ENCODE data around the gene TMEM37.
"Not testable (repeated sequence)": the region's sequence is repeated elsewhere in the genome, so short reads cannot be mapped to it uniquely, and the experiment has no call there.

The TMEM37 gene

GRCh38 chr2:119431155-119431975 lies at the start of gene TMEM37:
TMEM37 (plus strand) TSS chr2:119431854; CDS start chr2:119431904, 50 bp downstream.
- DNase-seq = no peak

DNA sequence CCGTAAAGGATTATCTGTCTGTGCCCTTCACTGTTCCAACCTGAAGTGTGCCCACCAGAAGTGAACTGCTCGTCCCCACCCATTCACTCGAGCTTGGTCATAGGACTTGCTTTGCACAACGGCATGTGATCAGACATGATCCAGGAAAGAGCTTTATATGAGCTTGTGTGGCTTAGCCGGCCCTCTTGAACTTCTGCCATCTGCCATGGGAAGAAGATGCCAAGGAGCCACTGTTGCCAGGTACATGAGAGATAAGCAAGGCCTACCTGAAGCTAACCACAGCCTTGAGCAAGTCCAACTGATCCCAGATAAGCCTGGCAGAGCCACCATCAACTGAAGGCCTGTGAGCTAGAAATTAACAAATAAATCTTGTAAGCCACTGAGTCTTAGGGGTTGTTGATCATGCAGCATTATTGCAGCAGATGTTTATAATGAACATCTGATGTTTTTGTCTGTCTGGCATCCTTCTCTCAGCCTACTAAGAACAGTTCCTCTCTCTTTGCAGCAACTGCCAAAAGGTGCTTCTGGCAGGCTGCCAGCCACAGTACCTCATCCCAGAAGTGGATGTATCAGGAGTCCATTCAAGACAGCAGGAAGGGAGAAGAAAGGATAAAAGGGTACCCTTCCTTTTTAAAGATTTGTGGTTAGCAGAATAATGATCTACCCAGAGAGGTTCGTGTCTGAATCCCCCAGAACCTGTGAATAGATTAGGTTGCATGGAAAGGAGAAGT lies 48.1 kb upstream of the TMEM37 start:
- DNase-seq = no peak

- no peak for DNase-seq
These were observed 46.7 kb upstream of the TMEM37 start for GRCh38 chr2:119384971-119385370.

DNA sequence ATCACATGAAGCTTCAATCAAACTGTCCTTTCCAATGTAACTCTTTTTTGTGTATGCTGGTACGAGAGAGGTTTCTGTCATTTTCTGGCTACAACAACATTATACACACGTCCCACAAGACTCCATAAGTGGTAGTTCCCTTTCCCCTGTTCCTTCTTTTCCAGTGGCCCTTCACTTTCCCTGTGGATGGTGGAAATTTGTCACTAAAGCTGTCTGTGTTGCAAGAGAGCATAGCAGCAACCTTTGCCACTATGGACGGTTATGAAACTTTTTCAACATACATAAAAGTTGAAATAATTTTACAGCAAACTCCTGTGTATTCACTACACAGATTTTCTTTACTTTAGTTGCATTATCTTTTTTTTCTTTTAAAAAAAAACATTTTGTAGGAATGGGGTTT lies 46.2 kb upstream of the TMEM37 start:
- no peak for DNase-seq

DNA sequence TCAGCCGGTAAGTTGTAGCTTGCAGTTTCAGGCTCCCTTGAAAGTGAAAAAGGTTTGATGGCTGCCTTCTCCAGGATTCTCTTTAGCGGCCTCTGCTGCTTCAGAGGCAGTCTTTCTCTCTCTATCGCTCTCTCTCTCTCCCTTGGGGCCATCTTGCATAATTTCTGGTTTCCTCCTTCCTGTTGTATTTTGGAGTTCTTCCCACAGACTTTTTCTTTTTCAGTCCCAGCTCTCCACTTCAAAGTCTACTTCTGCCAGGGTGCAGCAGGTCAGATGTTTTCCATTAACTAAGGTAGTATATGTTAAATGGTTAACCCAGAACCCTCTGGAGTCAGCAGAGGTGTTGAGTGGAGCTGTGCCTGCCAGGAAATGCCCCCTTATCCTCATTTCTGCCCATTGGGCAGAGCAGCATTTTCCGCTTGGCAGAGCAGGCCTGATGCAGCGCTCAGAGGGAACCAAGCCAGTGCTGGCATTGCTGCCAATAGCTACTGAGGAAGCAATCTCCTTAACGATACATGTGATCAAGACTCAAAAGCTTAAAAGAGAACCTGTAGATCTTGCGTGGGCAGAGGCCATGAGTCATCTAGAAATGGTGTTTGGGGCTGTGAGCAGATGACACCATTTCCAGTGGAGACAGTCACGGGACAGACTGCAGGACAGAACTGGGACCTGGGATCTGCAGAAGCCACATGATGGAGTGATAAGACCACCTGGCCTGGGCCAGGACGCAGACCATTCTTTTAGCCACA lies 44.1 kb upstream of the TMEM37 start:
- peak in 1 of 2 donors; percentile 21 for DNase-seq

DNA sequence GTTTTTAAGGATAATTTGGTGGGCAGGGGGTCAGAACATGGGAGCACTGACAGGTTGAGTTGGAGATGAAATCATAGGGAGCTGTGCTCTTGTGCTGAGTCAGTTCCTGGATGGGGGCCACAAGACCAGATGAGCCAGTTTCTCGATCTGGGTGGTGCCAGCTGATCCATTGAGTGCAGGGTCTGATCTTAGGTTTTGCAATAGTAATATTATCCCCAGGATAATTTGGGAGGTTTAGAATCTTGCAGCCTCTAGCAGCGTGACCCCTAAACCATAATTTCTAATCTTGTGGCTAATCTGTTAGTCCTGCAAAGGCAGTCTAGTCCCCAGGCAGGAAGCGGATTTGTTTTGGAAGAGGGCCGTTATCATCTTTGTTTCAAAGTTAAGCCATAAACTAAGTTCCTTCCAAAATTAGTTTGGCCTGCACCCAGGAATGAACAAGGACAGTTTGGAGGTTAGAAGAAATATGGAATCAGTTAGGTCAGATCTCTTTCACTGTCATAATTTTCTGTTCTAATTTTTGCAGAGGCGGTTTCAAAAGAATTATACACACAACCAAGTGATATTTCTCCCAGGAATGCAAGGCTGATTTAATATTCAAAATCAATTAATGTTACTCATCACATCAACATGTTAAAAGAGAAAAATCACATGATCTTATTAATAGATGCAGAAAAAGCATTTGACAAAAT lies 41.9 kb upstream of the TMEM37 start:
- no peak for DNase-seq

- no peak for DNase-seq
These were observed 37.5 kb upstream of the TMEM37 start for GRCh38 chr2:119393971-119394748.

DNA sequence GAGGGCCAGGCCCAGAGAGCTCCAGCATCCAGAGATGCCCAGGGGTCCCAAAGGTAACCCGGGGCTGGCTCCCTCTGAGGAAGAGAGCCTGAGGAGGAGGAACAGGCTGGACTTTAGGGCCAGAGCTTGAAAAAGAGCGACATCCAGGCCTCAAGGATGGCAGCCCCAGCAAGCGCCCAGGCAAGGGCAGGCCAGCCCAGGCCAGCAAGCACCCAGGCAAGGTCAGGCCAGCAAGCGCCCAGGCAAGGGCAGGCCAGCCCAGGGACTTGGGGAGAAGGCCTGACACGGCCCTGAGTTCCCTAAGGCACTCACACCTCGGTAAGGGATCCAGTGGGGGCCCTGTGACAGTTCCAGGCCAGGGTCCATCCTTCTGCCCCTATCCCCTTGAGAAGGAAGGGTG lies 34.5 kb upstream of the TMEM37 start:
- DNase-seq = no peak

DNA sequence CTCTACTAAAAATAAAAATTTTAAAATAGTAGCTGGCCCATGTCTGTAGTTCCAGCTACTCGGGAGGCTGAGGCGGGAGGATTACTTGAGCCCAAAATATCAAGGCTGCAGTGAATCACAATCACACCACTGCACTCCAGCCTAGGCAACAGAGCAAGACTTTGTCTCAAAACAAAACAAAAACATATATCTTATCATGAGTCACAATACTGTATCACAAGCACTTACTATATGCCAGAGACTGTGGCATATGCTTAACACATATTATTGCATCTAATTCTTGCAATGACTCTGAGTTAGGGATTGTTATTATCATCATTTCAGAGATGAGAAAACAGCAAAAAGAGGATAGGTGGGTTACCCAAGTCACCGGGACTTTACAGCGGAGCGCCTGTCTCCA lies 29.5 kb upstream of the TMEM37 start:
- DNase-seq = no peak

DNA sequence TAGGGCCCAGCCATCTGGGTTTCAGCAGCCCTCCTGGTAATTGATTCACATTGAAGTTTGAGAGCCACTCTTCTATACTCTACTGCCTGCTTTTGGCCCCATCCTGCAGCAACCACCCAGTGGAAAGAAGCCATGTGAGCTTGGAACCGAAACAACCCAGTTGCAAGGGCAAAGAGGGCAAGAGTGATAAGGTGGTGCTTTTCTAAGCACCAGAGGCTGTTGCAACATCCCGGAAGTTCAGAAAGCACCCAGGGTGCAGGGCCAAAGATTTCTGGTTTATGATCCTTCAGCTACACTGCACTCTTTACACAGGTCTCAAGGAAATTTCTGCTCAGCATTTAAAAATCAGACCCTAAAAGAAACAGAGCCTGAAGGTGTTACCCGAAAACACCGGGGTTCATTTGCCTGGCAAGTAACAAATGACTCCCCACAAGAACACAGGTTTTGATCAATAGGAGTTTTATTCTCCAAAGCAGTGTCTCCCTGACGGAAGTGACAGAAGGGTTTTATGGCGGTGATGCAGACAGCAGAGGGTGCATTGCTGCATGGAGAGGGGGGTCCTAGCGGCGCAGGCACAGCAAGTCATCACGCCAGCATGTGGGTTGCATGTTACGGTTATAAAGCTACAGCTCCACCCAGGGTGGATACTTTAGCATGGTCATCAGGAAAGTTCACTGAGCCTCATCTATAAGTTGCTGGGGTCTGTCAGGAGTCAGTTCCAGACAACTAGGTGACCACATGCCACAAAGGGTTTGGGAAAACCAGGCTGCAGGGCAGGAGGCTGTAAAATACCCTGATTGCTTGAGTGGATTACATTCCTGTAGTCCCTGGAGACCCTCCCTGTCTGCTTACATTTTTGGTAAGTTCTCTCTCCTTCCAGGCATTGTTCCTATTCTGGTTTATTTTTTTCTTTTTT lies 28.8 kb upstream of the TMEM37 start:
- DNase-seq = no peak

DNA sequence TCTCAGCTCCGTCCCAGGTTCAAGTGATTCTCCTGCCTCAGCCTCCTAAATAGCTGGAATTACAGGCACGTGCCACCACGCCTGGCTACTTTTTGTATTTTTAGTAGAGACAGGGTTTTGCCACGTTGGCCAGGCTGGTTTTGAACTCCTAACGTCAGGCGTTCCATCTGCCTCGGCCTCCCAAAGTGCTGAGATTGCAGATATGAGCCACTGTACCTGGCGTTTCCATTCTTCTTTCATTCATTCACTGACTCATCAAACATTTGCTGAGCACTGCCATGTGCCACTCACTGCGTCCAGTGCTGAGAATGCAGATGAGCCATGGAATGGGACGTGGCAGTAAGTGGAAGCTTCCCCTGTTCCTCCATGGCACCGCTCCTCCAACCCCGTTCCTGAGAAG lies 28.0 kb upstream of the TMEM37 start:
- DNase-seq = not testable (repeated sequence)

DNA sequence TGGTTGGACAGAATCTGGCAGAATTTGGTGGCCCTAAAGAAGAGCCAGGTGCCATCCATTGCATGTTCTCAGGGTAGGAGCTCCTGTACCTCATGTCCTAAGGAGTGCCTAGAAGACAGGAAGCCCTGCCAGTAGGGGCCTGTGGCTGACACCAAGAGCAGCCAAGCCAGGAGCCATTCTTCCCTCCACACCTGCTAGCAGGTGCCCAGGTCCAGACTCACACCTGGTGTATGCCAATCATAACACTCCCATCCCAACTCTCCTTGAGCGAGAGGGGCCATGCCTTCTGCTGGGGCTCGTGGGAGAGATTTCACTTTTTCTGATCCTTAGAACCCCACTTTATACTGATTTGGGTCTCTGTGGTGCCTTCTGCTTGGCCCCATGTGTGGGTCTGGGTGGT lies 26.5 kb upstream of the TMEM37 start:
- no peak for DNase-seq

GRCh38 chr2:119407430-119408220 lies 24.0 kb upstream of the TMEM37 start:
- peak; percentile 22 to 32 for DNase-seq

DNA sequence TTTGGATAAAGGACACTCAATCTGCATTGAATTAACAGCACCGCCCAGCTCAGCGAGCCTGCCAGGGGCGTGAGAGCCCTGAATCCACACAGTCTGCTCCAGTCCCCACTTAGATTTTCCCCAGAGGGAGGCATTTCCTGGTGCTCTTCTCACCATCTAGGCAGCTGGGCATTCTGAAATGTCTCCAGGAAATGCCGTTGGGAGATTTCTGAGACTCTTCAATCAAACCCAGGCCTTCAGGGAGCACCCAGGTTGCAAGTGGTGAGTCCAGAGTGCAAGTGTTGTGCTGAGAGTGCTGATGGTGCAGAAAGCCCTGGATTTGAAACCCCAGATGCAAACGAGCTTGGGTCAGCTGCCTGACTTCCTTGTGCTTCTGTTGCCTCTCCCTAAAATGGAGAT lies 23.4 kb upstream of the TMEM37 start:
- DNase-seq = no peak

DNA sequence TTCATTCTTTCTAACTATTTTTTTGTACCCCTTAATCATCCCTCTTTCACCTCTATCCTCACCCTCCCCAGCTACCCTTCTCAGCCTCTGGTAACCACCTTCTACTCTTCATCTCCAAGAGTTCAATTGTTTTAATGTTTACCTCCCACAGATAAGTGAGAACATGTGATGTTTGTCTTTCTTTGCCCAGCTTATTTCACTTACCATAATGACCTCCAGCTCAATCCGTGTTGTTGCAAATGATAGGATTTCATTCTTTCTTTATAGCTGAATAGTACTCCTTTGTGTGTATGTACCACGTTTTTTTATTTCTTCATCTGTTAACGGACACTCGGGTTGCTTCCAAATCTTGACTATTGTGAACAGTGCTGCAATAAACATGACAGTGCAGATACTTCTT lies 22.1 kb upstream of the TMEM37 start:
- DNase-seq = no peak

DNA sequence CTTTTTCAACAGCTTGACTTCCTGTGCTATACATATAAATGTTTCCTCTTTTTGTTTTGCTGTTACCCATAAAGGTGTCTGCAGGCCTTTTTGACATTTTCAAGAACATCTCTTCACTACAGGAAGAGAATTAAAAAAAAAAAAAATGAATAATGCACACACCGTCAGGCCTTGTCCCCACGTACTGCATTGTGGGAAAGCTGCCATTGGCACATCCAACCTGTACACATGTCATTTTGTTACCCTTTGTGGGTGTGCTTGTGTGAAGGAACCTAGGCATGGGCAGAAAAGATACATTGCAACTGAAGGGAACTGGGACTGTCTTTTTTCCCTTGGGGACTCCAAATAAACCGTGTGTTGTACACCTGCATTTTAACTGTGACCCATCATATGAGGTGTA lies 16.8 kb upstream of the TMEM37 start:
- DNase-seq = no peak

GRCh38 chr2:119415630-119416029 lies 16.0 kb upstream of the TMEM37 start:
- DNase-seq = no peak

DNA sequence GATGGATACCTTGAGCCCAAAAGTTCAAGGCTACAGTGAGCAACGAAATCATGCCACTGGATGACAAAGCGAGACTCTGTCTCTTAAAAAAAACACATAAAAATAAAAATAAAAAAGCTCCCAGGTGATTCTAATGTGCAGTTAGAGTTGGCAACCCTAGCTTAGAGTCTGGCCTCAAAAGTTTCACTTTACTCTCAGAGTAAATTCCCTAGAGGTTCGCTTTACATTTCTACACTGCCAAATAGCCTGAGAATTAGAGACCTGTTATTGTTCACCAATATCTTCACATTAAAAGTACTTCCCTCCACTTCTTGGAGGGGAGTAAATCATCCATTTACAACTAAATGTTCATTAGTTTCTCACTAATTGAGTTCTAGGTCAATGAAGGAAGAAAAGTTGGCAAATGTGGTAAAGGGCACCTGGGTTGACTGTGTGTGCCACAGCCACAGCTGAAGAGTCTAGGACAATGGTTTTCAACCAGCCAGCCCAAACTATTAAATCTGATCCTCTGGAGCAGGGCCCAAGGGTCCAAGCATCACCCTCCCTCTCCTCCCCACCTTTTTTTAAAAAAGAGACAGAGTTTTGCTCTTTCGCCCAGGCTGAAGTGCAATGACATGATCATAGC lies 15.2 kb upstream of the TMEM37 start:
- no peak for DNase-seq

DNA sequence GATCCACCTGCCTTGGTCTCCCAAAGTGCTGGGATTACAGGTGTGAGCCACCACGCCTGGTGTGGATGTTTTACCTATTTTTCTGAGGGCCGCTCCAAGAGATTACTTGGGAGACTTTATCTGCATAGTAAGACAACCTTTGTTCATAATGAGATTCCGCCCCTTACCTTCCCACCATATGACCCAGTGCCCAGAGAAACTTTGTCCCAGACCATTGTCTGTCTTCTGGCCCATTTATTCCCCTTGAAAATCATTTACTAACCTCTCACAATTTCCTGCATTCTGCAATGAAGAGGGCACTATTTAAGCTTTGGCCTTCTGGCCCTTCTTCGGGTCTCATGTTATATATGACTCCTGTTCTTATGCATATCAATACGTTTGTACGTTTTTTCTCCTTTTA lies 13.7 kb upstream of the TMEM37 start:
- DNase-seq = no peak

DNA sequence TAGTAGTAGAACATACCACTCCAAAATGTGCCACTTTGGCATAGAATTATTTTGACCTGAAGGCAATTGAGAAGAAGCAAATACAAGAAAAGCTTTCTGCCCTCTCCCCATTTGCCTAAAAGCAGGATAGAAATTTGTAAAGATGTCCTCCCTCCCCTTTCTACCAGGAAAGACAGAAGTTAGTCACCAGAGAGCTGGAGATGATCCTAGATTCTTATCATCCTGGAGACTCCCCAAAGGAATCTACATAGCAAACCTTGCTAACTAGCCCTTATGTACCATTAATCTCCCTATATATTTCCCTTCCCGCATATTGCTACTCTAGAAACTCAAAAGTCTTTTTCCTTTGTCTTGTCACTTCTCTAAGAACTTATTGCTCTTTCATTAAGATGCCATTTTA lies 12.6 kb upstream of the TMEM37 start:
- DNase-seq = no peak
